B cell (primary cell): Measurements from ENCODE around the gene CPLANE1. TPM values are rescaled to one million over a fixed set of nuclear protein-coding genes. Genes with fewer than 3 reads are reported as not detected.

Experiments used
- ATAC-seq: fragments of 200-7000 bp; cut with Tn5 transposase; one replicate; pipeline ENCODE4 v1.10.0; 2021; ENCODE audit warnings: low read depth, mild to moderate bottlenecking, moderate number of reproducible peaks, moderate library complexity
- CTCF ChIA-PET: fragments of 350-600 bp; sonication (Branson Sonifier 250); formaldehyde crosslinking; loops from one replicate; lab custom pipeline; 2021; ENCODE audit warnings: antibody characterized with exemption, inconsistent platforms; lab: Charles Lee
- POLR2A ChIA-PET: fragments of 350-600 bp; sonication (Branson Sonifier 250); formaldehyde crosslinking; loops from one replicate; lab custom pipeline; 2021; ENCODE audit warnings: antibody characterized with exemption; lab: Charles Lee
- DNase-seq: peaks from one replicate; pipeline ENCODE4 v3.0.0; 2013
- H2AFZ ChIP-seq: 2 replicates; pipeline ENCODE4 v1.6.1; 2012; ENCODE audit warnings: mild to moderate bottlenecking, low read depth, low read length; ENCODE audit not compliant: insufficient read depth, poor library complexity, severe bottlenecking
- H3K27ac ChIP-seq, 2 donors: 1 replicate in 1 of 2; 2 replicates in 1 of 2; pipeline ENCODE4 v1.5.1; 2012 to 2013; ENCODE audit warnings: low read length in 2 of 2, mild to moderate bottlenecking in 2 of 2, moderate library complexity in 1 of 2
- H3K27me3 ChIP-seq, 4 experiments: fragments of 200-600 bp in 1 of 4; sonication (generic) in 1 of 4; replicated peaks in 1 of 4; 1 replicate in 2 of 4; 2 replicates in 2 of 4; pipeline versions ENCODE4 v1.6.1 to v1.7.0; 2013 to 2016; ENCODE audit warnings: low read length in 3 of 4, mild to moderate bottlenecking in 2 of 4, mixed read lengths in 1 of 4, moderate library complexity in 1 of 4; ENCODE audit not compliant: insufficient read depth in 4 of 4, control insufficient read depth in 3 of 4; ENCODE audit errors: control extremely low read depth in 1 of 4
- H3K36me3 ChIP-seq, 2 experiments: replicated peaks in 1 of 2; 1 replicate in 1 of 2; 2 replicates in 1 of 2; pipeline versions ENCODE4 v1.6.1 to v1.7.1; 2013; ENCODE audit warnings: low read length in 1 of 2; ENCODE audit not compliant: insufficient read depth in 2 of 2, control insufficient read depth in 1 of 2; ENCODE audit errors: control extremely low read depth in 1 of 2, extremely low read depth in 1 of 2
- H3K4me1 ChIP-seq, 2 donors: fragments of 200-600 bp in 1 of 2; sonication (generic) in 1 of 2; 1 replicate in 1 of 2; 2 replicates in 1 of 2; pipeline versions ENCODE4 v1.5.1 to v1.6.1; 2013 to 2017; ENCODE audit warnings: low read length in 2 of 2; ENCODE audit not compliant: control insufficient read depth in 2 of 2, insufficient read depth in 2 of 2
- H3K4me2 ChIP-seq: replicated peaks from 2 replicates; pipeline ENCODE3; 2012; ENCODE audit warnings: mild to moderate bottlenecking, low read depth, low read length; ENCODE audit not compliant: poor library complexity, severe bottlenecking
- H3K4me3 ChIP-seq, 5 experiments: fragments of 200-600 bp in 1 of 5; sonication (generic) in 1 of 5; 1 replicate in 3 of 5; 2 replicates in 2 of 5; pipeline versions ENCODE4 v1.5.1 to v1.7.0; 2011 to 2016; ENCODE audit warnings: low read length in 4 of 5, mild to moderate bottlenecking in 4 of 5, low read depth in 2 of 5, control low read depth in 1 of 5, moderate library complexity in 1 of 5; ENCODE audit not compliant: insufficient read depth in 1 of 5; ENCODE audit errors: control extremely low read depth in 1 of 5, extremely low read depth in 1 of 5
- H3K79me2 ChIP-seq: fragments of 200-600 bp; sonication (generic); one replicate; pipeline ENCODE4 v1.6.0; 2016; ENCODE audit warnings: low read length; ENCODE audit not compliant: control insufficient read depth, insufficient read depth
- H3K9ac ChIP-seq: fragments of 200-600 bp; sonication (generic); 2 replicates; pipeline ENCODE4 v1.6.1; 2017; ENCODE audit warnings: mild to moderate bottlenecking, low read length, moderate library complexity
- H3K9me3 ChIP-seq, 3 donors: one replicate each; pipeline versions ENCODE4 v1.6.1 to v1.7.1; 2013; ENCODE audit warnings: low read length in 2 of 3; ENCODE audit not compliant: control insufficient read depth in 2 of 3, insufficient read depth in 1 of 3; ENCODE audit errors: control extremely low read depth in 1 of 3
- H4K20me1 ChIP-seq: 2 replicates; pipeline ENCODE4 v1.6.0; 2012; ENCODE audit warnings: mild to moderate bottlenecking, low read length; ENCODE audit not compliant: insufficient read depth, control insufficient read depth, poor library complexity, severe bottlenecking
- H3K27ac Mint-ChIP-seq: one replicate; pipeline ENCODE4 v1.8.0; 2021; ENCODE audit warnings: mixed read lengths
- H3K27me3 Mint-ChIP-seq: one replicate; pipeline ENCODE4 v1.8.0; 2021; ENCODE audit warnings: mixed read lengths
- H3K4me1 Mint-ChIP-seq: one replicate; pipeline ENCODE4 v1.8.0; 2021; ENCODE audit warnings: mixed read lengths
- H3K4me3 Mint-ChIP-seq: one replicate; pipeline ENCODE4 v1.8.0; 2021; ENCODE audit warnings: mixed read lengths
- H3K9me3 Mint-ChIP-seq: one replicate; pipeline ENCODE4 v1.8.0; 2022; ENCODE audit warnings: mixed read lengths; ENCODE audit not compliant: insufficient read depth
- EZH2 ChIP-seq: IDR thresholded peaks from 2 replicates; pipeline ENCODE4 v1.6.1; 2012; ENCODE audit warnings: borderline replicate concordance, low read depth, mild to moderate bottlenecking, moderate library complexity, low read length; ENCODE audit not compliant: insufficient read depth, poor library complexity, severe bottlenecking
- WGBS: methylation state at CpG from one replicate; pipeline ENCODE4 v1.1.5; 2013; ENCODE audit warnings: missing lambda C conversion rate; ENCODE audit not compliant: insufficient coverage; 5-methylcytosine and 5-hydroxymethylcytosine counted together
- intact Hi-C: fragments of 100-400 bp; cut with micrococcal nuclease; formaldehyde crosslinking; loops from one replicate; pipeline ENCODE4 v1.10.0; 2022
- polyA plus RNA-seq: library from polyadenylated mRNA; depleted of rRNA; stranded (reverse); fragments of >200 nt; gene quantifications from 2 replicates; pipeline ENCODE4 v1.2.3, GENCODE V29; 2012
- total RNA-seq, 2 donors: library from RNA; stranded (reverse); fragments of 120-200 nt in 1 of 2; gene quantifications; 1 replicate in 1 of 2; 2 replicates in 1 of 2; pipeline versions ENCODE4 v1.2.3 to v1.2.4, GENCODE V29; 2013 to 2022
- TF ChIP-seq, protein P1 (sequence below): fragments of 200-600 bp; IDR thresholded peaks from one replicate; pipeline ENCODE4 v1.8.0; 2022; ENCODE audit warnings: antibody characterized with exemption, mild to moderate bottlenecking

Gene CPLANE1
- total and polyA plus RNA-seq, 2 donors (not counting 1 experiment from before 2014, with no cell fraction given) = 1.9 to 17.9 TPM

DNA sequence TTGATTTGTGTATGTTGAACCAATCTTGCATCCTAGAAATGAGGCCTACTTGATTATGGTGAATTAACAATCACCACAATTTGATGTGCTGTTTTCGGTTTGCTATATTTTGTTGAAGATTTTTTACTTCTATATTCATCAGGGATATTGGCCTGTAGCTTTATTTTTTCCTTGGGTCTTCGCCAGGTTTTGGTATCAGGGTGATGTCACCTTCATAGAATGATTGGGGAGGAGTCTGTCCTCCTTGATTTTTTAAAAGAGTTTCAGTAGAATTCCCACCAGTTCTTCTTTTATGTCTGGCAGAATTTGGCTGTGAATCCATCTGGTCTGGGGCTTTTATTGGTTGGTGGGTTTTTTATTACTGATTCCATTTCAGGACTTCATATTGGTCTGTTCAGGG is 115.2 kb downstream of the CPLANE1 start:
- TF ChIP-seq, protein P1, sequence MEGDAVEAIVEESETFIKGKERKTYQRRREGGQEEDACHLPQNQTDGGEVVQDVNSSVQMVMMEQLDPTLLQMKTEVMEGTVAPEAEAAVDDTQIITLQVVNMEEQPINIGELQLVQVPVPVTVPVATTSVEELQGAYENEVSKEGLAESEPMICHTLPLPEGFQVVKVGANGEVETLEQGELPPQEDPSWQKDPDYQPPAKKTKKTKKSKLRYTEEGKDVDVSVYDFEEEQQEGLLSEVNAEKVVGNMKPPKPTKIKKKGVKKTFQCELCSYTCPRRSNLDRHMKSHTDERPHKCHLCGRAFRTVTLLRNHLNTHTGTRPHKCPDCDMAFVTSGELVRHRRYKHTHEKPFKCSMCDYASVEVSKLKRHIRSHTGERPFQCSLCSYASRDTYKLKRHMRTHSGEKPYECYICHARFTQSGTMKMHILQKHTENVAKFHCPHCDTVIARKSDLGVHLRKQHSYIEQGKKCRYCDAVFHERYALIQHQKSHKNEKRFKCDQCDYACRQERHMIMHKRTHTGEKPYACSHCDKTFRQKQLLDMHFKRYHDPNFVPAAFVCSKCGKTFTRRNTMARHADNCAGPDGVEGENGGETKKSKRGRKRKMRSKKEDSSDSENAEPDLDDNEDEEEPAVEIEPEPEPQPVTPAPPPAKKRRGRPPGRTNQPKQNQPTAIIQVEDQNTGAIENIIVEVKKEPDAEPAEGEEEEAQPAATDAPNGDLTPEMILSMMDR = no peak
- TF ChIP-seq EZH2 = no peak
- Mint-ChIP-seq H3K4me3 (no peak overlapping the region), H3K27me3 (no peaks in the 10 kb centered on the region), H3K4me1 (no peaks in the 10 kb centered on the region), H3K27ac (no peak overlapping the region), H3K9me3 (peaks cover 17% of the 10 kb centered on the region)
- peaks cover 3 to 11% of the 10 kb centered on the region in 2 experiments for H3K36me3 ChIP-seq
- no peak overlapping the region for H2AFZ ChIP-seq
- no peak for DNase-seq
- ChIA-PET POLR2A (no interaction called here), CTCF (no interaction called here)
- no peaks in the 10 kb centered on the region for H3K79me2 ChIP-seq
- 100% methylated on average over 1 of the region's 2 CpGs for WGBS
- no peaks in the 10 kb centered on the region for H3K4me1 ChIP-seq
- H3K9ac ChIP-seq = no peak overlapping the region
- no peaks in the 10 kb centered on the region for H3K27me3 ChIP-seq
- ATAC-seq = no peak
- peaks cover 0 to 18% (median 14%) of the 10 kb centered on the region in 3 donors for H3K9me3 ChIP-seq
- no peak overlapping the region for H3K27ac ChIP-seq
- H3K4me2 ChIP-seq = no peak overlapping the region
- no peaks in the 10 kb centered on the region for H4K20me1 ChIP-seq
- H3K4me3 ChIP-seq = no peak overlapping the region
- intact Hi-C loops = no loop called here

DNA sequence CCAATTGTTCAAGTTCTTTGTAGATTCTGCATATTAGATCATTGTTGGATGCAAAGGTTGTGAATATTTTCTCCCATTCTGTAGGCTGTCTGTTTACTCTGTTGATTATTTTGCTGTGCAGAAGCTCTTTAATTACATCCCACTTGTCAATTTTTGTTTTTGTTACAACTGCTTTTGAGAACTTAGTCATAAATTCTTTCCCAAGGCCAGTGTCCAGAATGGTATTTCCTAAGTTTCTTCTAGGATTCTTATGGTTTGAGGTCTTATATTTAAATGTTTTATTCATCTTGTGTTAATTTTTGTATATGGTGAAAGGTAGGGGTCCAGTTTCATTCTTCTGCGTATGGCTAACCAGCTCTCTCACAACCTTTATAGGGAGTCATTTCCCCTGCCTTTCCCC is 116.5 kb downstream of the CPLANE1 start:
- intact Hi-C loops = no loop called here
- H3K9me3 Mint-ChIP-seq = peaks cover 17% of the 10 kb centered on the region

More for the DNA sequence above, 116.5 kb downstream of the CPLANE1 start:
- Histone ChIP-seq H4K20me1 (no peaks in the 10 kb centered on the region), H3K27me3 (no peaks in the 10 kb centered on the region), H3K4me3 (no peak overlapping the region), H3K36me3 (peaks cover 0 to 9% of the 10 kb centered on the region in 2 experiments), H2AFZ (no peak overlapping the region), H3K9me3 (peaks cover 0 to 18% (median 14%) of the 10 kb centered on the region in 3 donors), H3K79me2 (no peaks in the 10 kb centered on the region), H3K4me2 (no peak overlapping the region), H3K4me1 (no peaks in the 10 kb centered on the region), H3K27ac (no peak overlapping the region), H3K9ac (no peak overlapping the region)
- TF ChIP-seq, protein P1 = no peak
- TF ChIP-seq EZH2 = no peak
- POLR2A ChIA-PET = no interaction called here
- Mint-ChIP-seq H3K4me3 (no peak overlapping the region), H3K27me3 (no peaks in the 10 kb centered on the region), H3K27ac (no peak overlapping the region), H3K4me1 (no peaks in the 10 kb centered on the region)
- WGBS = no CpG with 5 or more reads among the region's 1 CpG
- no peak for DNase-seq
- ATAC-seq = no peak
- CTCF ChIA-PET = no interaction called here
